A549 (cell line): Measurements from ENCODE around the gene ZFP36L1. TPM values are rescaled to one million over a fixed set of nuclear protein-coding genes. Genes with fewer than 3 reads are reported as not detected.

Experiments used
- ATAC-seq, 2 experiments: fragments of 200-7000 bp in 1 of 2; fragments of >200 bp in 1 of 2; cut with Nextera tagmentation in 1 of 2; cut with Tn5 transposase in 1 of 2; 3 replicates each; pipeline versions ENCODE4 v1.8.0 to v1.9.1; 2018 to 2020; ENCODE audit warnings: mild to moderate bottlenecking in 1 of 2, moderate library complexity in 1 of 2
- CTCF ChIA-PET: fragments of 300-600 bp; sonication (Branson Sonifier 250); formaldehyde crosslinking; extraction: SDS; loops from one replicate; lab custom pipeline; 2021; ENCODE audit warnings: antibody characterized with exemption, inconsistent platforms; lab: Yijun Ruan, JAX
- POLR2A ChIA-PET: fragments of 350-600 bp; formaldehyde crosslinking; extraction: SDS; loops from one replicate; lab custom pipeline; 2021; ENCODE audit warnings: antibody characterized with exemption, inconsistent platforms; lab: Yijun Ruan, JAX
- DNase-seq, 2 experiments: peaks; one replicate each; pipeline versions ENCODE4 v3.0.0 to v3.0.0-alpha.2; 2011 to 2016; ENCODE audit warnings: low read depth in 1 of 2, low spot score in 1 of 2
- FAIRE-seq: peaks from 2 replicates; lab custom pipeline; 2011; peaks lifted over from hg19 to GRCh38; lab: Jason Lieb, UNC
- H3K27ac ChIP-seq, 2 experiments: fragments of >200 bp; sonication (Bioruptor Twin); formaldehyde crosslinking; 3 replicates each; pipeline ENCODE4 v1.5.1; 2016 to 2017
- H3K4me1 ChIP-seq: fragments of >200 bp; sonication (Bioruptor Twin); formaldehyde crosslinking; 3 replicates; pipeline ENCODE4 v1.6.1; 2016
- H3K4me2 ChIP-seq: fragments of >200 bp; sonication (Bioruptor Twin); formaldehyde crosslinking; 3 replicates; pipeline ENCODE4 v1.6.1; 2016
- H3K4me3 ChIP-seq: fragments of >200 bp; sonication (Bioruptor Twin); formaldehyde crosslinking; 3 replicates; pipeline ENCODE4 v1.5.1; 2016
- H3K9me3 ChIP-seq: fragments of >200 bp; sonication (Bioruptor Twin); formaldehyde crosslinking; 3 replicates; pipeline ENCODE4 v1.6.1; 2016
- CBX2 ChIP-seq: fragments of 200-600 bp; sonication (generic); IDR thresholded peaks from 2 replicates; pipeline ENCODE4 v1.6.1; 2016; ENCODE audit warnings: low read depth, mild to moderate bottlenecking, borderline replicate concordance
- CBX8 ChIP-seq: fragments of 200-600 bp; sonication (generic); IDR thresholded peaks from 2 replicates; pipeline ENCODE4 v1.6.1; 2016
- CEBPB ChIP-seq, 2 experiments: fragments of >200 bp in 1 of 2; sonication (Bioruptor Twin) in 1 of 2; formaldehyde crosslinking in 1 of 2; IDR thresholded peaks; 2 replicates each; pipeline ENCODE4 v1.6.1; 2012 to 2016
- EHF ChIP-seq: fragments of 250-450 bp; sonication (Bioruptor Pico); IDR thresholded peaks from 2 replicates; pipeline ENCODE4 v1.5.0; 2020; ENCODE audit warnings: mild to moderate bottlenecking
- ESRRA ChIP-seq: fragments of 150-350 bp; IDR thresholded peaks from 2 replicates; pipeline ENCODE4 v1.6.1; 2014; ENCODE audit warnings: mild to moderate bottlenecking, low read length, borderline replicate concordance
- FOSL2 ChIP-seq, 2 experiments: fragments of 450-650 bp in 1 of 2; fragments of >200 bp in 1 of 2; sonication (Bioruptor Twin) in 1 of 2; formaldehyde crosslinking; IDR thresholded peaks; 2 replicates each; pipeline versions ENCODE4 v1.5.0 to v1.6.1; 2016 to 2020; ENCODE audit warnings: mild to moderate bottlenecking in 1 of 2, moderate library complexity in 1 of 2
- HDAC2 ChIP-seq: fragments of 200-600 bp; sonication (generic); IDR thresholded peaks from 2 replicates; pipeline ENCODE4 v1.6.1; 2016
- HOXB13 ChIP-seq: fragments of 250-450 bp; sonication (Bioruptor Pico); IDR thresholded peaks from 2 replicates; pipeline ENCODE4 v1.5.0; 2020; ENCODE audit warnings: low read depth, mild to moderate bottlenecking, moderate library complexity
- HOXB5 ChIP-seq: fragments of 250-450 bp; sonication (Bioruptor Pico); IDR thresholded peaks from 2 replicates; pipeline ENCODE4 v1.5.0; 2020; ENCODE audit warnings: mild to moderate bottlenecking, moderate library complexity
- JUNB ChIP-seq: fragments of >200 bp; sonication (Bioruptor Twin); formaldehyde crosslinking; IDR thresholded peaks from 2 replicates; pipeline ENCODE4 v1.6.1; 2016
- MAFK ChIP-seq: fragments of 450-650 bp; IDR thresholded peaks from 2 replicates; pipeline ENCODE4 v1.6.1; 2014; ENCODE audit not compliant: partially characterized antibody
- MYC ChIP-seq: IDR thresholded peaks from 2 replicates; pipeline ENCODE4 v1.6.1; 2012; ENCODE audit warnings: mild to moderate bottlenecking, inconsistent platforms, low read length, improper control_type of control experiment, borderline replicate concordance
- NR3C1 ChIP-seq: fragments of >200 bp; sonication (Bioruptor Twin); formaldehyde crosslinking; IDR thresholded peaks from 3 replicates; pipeline ENCODE4 v1.6.1; 2017
- RAD21 ChIP-seq, 2 experiments: fragments of >200 bp in 1 of 2; sonication (Bioruptor Twin) in 1 of 2; formaldehyde crosslinking in 1 of 2; IDR thresholded peaks in 1 of 2; conservative IDR thresholded peaks in 1 of 2; 2 replicates in 1 of 2; 3 replicates in 1 of 2; pipeline ENCODE4 v1.6.1; 2012 to 2018; ENCODE audit warnings: inconsistent platforms in 1 of 2
- RARB ChIP-seq: fragments of 250-450 bp; sonication (Bioruptor Pico); IDR thresholded peaks from 2 replicates; pipeline ENCODE4 v1.8.0; 2021; ENCODE audit warnings: mild to moderate bottlenecking, moderate library complexity
- SREBF2 ChIP-seq: fragments of 450-650 bp; IDR thresholded peaks from 2 replicates; pipeline ENCODE4 v1.6.1; 2014; ENCODE audit warnings: mild to moderate bottlenecking, moderate library complexity
- ZC3H11A ChIP-seq: fragments of 450-650 bp; IDR thresholded peaks from 2 replicates; pipeline ENCODE4 v1.6.1; 2014; ENCODE audit warnings: antibody characterized with exemption, mild to moderate bottlenecking
- ZFP36 ChIP-seq: fragments of 450-650 bp; IDR thresholded peaks from 2 replicates; pipeline ENCODE4 v1.6.1; 2014; ENCODE audit warnings: borderline replicate concordance; ENCODE audit not compliant: partially characterized antibody
- ZNF302 ChIP-seq: fragments of 250-450 bp; sonication (Bioruptor Pico); IDR thresholded peaks from 2 replicates; pipeline ENCODE4 v1.9.0; 2021; ENCODE audit warnings: inconsistent platforms, mild to moderate bottlenecking, moderate library complexity
- WGBS: methylation state at CpG from one replicate; pipeline ENCODE4 v1.1.6; 2017; ENCODE audit errors: missing lambda C conversion rate; 5-methylcytosine and 5-hydroxymethylcytosine counted together
- polyA plus RNA-seq, 4 experiments: library from polyadenylated mRNA; depleted of rRNA in 3 of 4; stranded (reverse); fragments of >200 nt; fragmentation: RNase III in 1 of 4; extraction: RNeasy Plus Mini Kit Qiagen cat#74134 plus additional on column Dnase treatment in 1 of 4; gene quantifications; 2 replicates in 3 of 4; 3 replicates in 1 of 4; pipeline ENCODE4 v1.2.3, GENCODE V29; 2011 to 2017
- TF ChIP-seq, protein P1 (sequence below): fragments of >200 bp; sonication (Bioruptor Twin); formaldehyde crosslinking; IDR thresholded peaks from 2 replicates; pipeline ENCODE4 v1.6.1; 2016
- TF ChIP-seq, protein P2 (sequence below): fragments of 450-650 bp; IDR thresholded peaks from 2 replicates; pipeline ENCODE4 v1.6.1; 2014; ENCODE audit warnings: antibody characterized with exemption
- TF ChIP-seq, protein P3 (sequence below): IDR thresholded peaks from 2 replicates; pipeline ENCODE4 v1.6.1; 2012; ENCODE audit warnings: low read depth, borderline replicate concordance
- TF ChIP-seq, protein P4 (sequence below): IDR thresholded peaks from 2 replicates; pipeline ENCODE4 v1.6.1; 2012
- TF ChIP-seq, protein P5 (sequence below): fragments of 150-350 bp; IDR thresholded peaks from 2 replicates; pipeline ENCODE4 v1.6.1; 2014; ENCODE audit warnings: low read depth, mild to moderate bottlenecking, low read length

The ZFP36L1 gene
- polyA plus RNA-seq, 2 of the 4 experiments (the other 2 are of a cell fraction): 76.4 to 114 TPM

- ATAC-seq (no peak), DNase-seq (no peak), FAIRE-seq (no peak)
- TF ChIP-seq ESRRA: no peak
- TF ChIP-seq, protein P1, sequence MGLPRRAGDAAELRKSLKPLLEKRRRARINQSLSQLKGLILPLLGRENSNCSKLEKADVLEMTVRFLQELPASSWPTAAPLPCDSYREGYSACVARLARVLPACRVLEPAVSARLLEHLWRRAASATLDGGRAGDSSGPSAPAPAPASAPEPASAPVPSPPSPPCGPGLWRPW: no peak
- TF ChIP-seq CEBPB (IDR thresholded peaks at IDR 0.05): no peak
- TF ChIP-seq HDAC2: no peak
- TF ChIP-seq ZFP36: no peak
- no peak for TF ChIP-seq JUNB
- TF ChIP-seq MYC: no peak
- TF ChIP-seq RARB (CRISPR knock-in tag): no peak
- TF ChIP-seq, protein P2, sequence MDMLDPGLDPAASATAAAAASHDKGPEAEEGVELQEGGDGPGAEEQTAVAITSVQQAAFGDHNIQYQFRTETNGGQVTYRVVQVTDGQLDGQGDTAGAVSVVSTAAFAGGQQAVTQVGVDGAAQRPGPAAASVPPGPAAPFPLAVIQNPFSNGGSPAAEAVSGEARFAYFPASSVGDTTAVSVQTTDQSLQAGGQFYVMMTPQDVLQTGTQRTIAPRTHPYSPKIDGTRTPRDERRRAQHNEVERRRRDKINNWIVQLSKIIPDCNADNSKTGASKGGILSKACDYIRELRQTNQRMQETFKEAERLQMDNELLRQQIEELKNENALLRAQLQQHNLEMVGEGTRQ: no peak
- no peak for TF ChIP-seq CBX2
- no peak for TF ChIP-seq HOXB13 (CRISPR knock-in tag)
- ChIA-PET CTCF (interaction anchor here (1.3 to 7.4 kb wide), 5 partner anchors 8 to 874 kb away, joined by 4 to 54 read pairs (median 6); no protein-coding TSS in a partner anchor), POLR2A (interaction anchor here (2.1 to 13.8 kb wide), 2 partner anchors 13 to 19 kb away, joined by 9 to 187 read pairs; partner anchors contain the start of gene ZFP36L1)
- 83% methylated on average over 2 of the region's 7 CpGs for WGBS
- no peak overlapping the region for H3K4me2 ChIP-seq
- H3K27ac ChIP-seq: peak overlapping the region in 1 of 2 experiments; percentile 86; a peak in 4 of 6 replicates
- H3K9me3 ChIP-seq: peaks cover 14% of the 10 kb centered on the region; the same call in 2 of the 3 replicates
- no peak overlapping the region for H3K4me3 ChIP-seq
- peaks cover 14% of the 10 kb centered on the region for H3K4me1 ChIP-seq
Observed at GRCh38 chr14:68807987-68808386, 15.1 kb upstream of the ZFP36L1 start.

DNA sequence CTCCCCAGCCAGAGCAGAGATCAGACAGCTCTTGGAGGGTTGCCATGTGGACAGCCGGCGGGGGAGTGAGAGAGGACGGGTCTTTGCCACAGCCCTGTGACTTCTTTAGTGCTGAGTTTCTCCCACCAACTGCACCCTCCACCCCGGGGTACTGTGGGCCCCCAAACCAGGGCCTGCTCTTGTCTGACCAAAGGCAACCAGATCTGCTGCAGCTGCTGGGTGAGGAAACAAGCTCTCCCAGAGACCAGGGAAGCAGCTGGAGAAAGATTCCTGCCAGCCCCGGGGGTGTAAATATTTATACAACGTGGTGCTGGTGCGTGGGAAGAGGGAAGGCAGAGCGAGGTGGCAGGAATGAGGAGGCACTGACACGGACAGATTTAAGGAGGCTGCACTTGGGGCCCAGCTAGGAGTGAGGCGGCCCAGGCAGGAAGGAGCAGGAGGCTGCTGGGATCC is 14.3 kb upstream of the ZFP36L1 start:
- Histone ChIP-seq H3K27ac (peak overlapping the region; percentile 74 to 86), H3K4me2 (peak overlapping the region; percentile 66), H3K4me1 (peaks cover 14% of the 10 kb centered on the region), H3K4me3 (no peak overlapping the region), H3K9me3 (peaks cover 14% of the 10 kb centered on the region; the same call in 2 of the 3 replicates)
- ChIA-PET POLR2A (interaction anchor here (2.1 to 13.8 kb wide), 2 partner anchors 12 to 19 kb away, joined by 9 to 187 read pairs; partner anchors contain the start of gene ZFP36L1), CTCF (interaction anchor here (0.6 to 7.4 kb wide), 8 partner anchors 9 to 873 kb away, joined by 3 to 54 read pairs (median 4); no protein-coding TSS in a partner anchor)
- ATAC-seq (peak in 1 of 2 experiments; percentile 69; a peak in 4 of 6 replicates), DNase-seq (peak in 1 of 2 experiments; percentile 53), FAIRE-seq (no peak)
- TF ChIP-seq, protein P3, sequence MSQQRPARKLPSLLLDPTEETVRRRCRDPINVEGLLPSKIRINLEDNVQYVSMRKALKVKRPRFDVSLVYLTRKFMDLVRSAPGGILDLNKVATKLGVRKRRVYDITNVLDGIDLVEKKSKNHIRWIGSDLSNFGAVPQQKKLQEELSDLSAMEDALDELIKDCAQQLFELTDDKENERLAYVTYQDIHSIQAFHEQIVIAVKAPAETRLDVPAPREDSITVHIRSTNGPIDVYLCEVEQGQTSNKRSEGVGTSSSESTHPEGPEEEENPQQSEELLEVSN: peak; percentile 58; the same call in 1 of the 2 replicates
- TF ChIP-seq RAD21 (conservative IDR thresholded peaks at IDR 0.05 in 1 of 2, IDR thresholded peaks at IDR 0.05 in 1 of 2) (no peak), CBX8 (no peak), CEBPB (IDR thresholded peaks at IDR 0.05) (no peak), ESRRA (no peak)
- TF ChIP-seq, protein P1: no peak
- TF ChIP-seq, protein P4, sequence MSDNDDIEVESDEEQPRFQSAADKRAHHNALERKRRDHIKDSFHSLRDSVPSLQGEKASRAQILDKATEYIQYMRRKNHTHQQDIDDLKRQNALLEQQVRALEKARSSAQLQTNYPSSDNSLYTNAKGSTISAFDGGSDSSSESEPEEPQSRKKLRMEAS: peak; percentile 47; the same call in 1 of the 2 replicates
- WGBS: 19% methylated on average over 10 of the region's 10 CpGs

- Histone ChIP-seq H3K9me3 (peaks cover 18% of the 10 kb centered on the region), H3K4me2 (peak overlapping the region; percentile 66), H3K4me1 (peaks cover 14% of the 10 kb centered on the region)
- ChIA-PET POLR2A (interaction anchor here (2.1 to 13.8 kb wide), 2 partner anchors 11 to 18 kb away, joined by 9 to 187 read pairs; partner anchors contain the start of gene ZFP36L1), CTCF (interaction anchor here (0.6 to 7.4 kb wide), 5 partner anchors 8 to 44 kb away, joined by 3 to 54 read pairs (median 4); no protein-coding TSS in a partner anchor)
- TF ChIP-seq EHF (no peak), ZNF302 (CRISPR knock-in tag) (no peak), MAFK (no peak), NR3C1 (no peak), JUNB (no peak), SREBF2 (no peak), CEBPB (IDR thresholded peaks at IDR 0.05) (no peak), ZC3H11A (no peak), FOSL2 (IDR thresholded peaks at IDR 0.05) (no peak), FOSL2 (CRISPR knock-in tag; IDR thresholded peaks at IDR 0.05) (no peak), HOXB5 (no peak)
- TF ChIP-seq, protein P5, sequence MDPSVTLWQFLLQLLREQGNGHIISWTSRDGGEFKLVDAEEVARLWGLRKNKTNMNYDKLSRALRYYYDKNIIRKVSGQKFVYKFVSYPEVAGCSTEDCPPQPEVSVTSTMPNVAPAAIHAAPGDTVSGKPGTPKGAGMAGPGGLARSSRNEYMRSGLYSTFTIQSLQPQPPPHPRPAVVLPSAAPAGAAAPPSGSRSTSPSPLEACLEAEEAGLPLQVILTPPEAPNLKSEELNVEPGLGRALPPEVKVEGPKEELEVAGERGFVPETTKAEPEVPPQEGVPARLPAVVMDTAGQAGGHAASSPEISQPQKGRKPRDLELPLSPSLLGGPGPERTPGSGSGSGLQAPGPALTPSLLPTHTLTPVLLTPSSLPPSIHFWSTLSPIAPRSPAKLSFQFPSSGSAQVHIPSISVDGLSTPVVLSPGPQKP: no peak
- TF ChIP-seq, protein P3: no peak
- TF ChIP-seq, all 56 proteins: peak for 0
- Histone ChIP-seq H3K4me3 (no peak overlapping the region), H3K27ac (peak overlapping the region; percentile 74 to 86)
- ATAC-seq: peak in 1 of 2 experiments; percentile 65; a peak in 2 of 6 replicates
- FAIRE-seq: no peak
- no peak for DNase-seq
- WGBS: 90% methylated on average over 4 of the region's 4 CpGs
Observed at GRCh38 chr14:68806526-68807147, 13.8 kb upstream of the ZFP36L1 start.
